MM.1S (cell line): ENCODE results near the gene HOXC10.

Experiments
- DNase-seq: peaks from one replicate; pipeline ENCODE4 v3.0.0-alpha.2; 2015
- H2AFZ ChIP-seq: fragments of 300-600 bp; sonication (generic); 2 replicates; pipeline ENCODE4 v1.6.0; 2016; ENCODE audit warnings: antibody characterized with exemption, low read length
- H3F3A ChIP-seq: fragments of 300-600 bp; sonication (generic); 2 replicates; pipeline ENCODE4 v1.6.1; 2016; ENCODE audit warnings: mild to moderate bottlenecking, antibody characterized with exemption, low read length, moderate library complexity, mixed read lengths; ENCODE audit not compliant: insufficient read depth
- H3K27ac ChIP-seq: fragments of 300-600 bp; sonication (generic); 2 replicates; pipeline ENCODE4 v1.5.1; 2016; ENCODE audit warnings: mild to moderate bottlenecking, low read length
- H3K27me3 ChIP-seq: fragments of 300-600 bp; sonication (generic); replicated peaks from 2 replicates; pipeline ENCODE4 v1.6.0; 2016; ENCODE audit warnings: low read length; ENCODE audit not compliant: insufficient read depth
- H3K36me3 ChIP-seq: fragments of 300-600 bp; sonication (generic); replicated peaks from 2 replicates; pipeline ENCODE4 v1.6.1; 2016; ENCODE audit warnings: mild to moderate bottlenecking, low read length, mixed read lengths; ENCODE audit not compliant: insufficient read depth
- H3K4me1 ChIP-seq: fragments of 300-600 bp; sonication (generic); 2 replicates; pipeline ENCODE4 v1.6.1; 2016; ENCODE audit warnings: low read length, mixed read lengths
- H3K4me2 ChIP-seq: fragments of 300-600 bp; sonication (generic); 2 replicates; pipeline ENCODE4 v1.6.0; 2016; ENCODE audit warnings: low read depth, low read length
- H3K4me3 ChIP-seq: fragments of 300-600 bp; sonication (generic); 2 replicates; pipeline ENCODE4 v1.5.1; 2016; ENCODE audit warnings: low read length, mixed read lengths
- H3K79me2 ChIP-seq: fragments of 300-600 bp; sonication (generic); 2 replicates; pipeline ENCODE4 v1.6.1; 2016; ENCODE audit warnings: mixed run types, low read length, mixed read lengths
- H3K9ac ChIP-seq: fragments of 300-600 bp; sonication (generic); 2 replicates; pipeline ENCODE4 v1.6.1; 2016; ENCODE audit warnings: low read length, mixed read lengths
- H3K9me2 ChIP-seq: fragments of 300-600 bp; sonication (generic); replicated peaks from 2 replicates; pipeline ENCODE4 v1.6.1; 2016; ENCODE audit warnings: mild to moderate bottlenecking, low read length, mixed read lengths; ENCODE audit not compliant: insufficient read depth
- H3K9me3 ChIP-seq: fragments of 300-600 bp; sonication (generic); replicated peaks from 2 replicates; pipeline ENCODE4 v1.6.1; 2016; ENCODE audit warnings: mild to moderate bottlenecking, low read length, mixed read lengths; ENCODE audit not compliant: insufficient read depth
- H4K20me1 ChIP-seq: fragments of 300-600 bp; sonication (generic); 2 replicates; pipeline ENCODE4 v1.6.1; 2016; ENCODE audit warnings: mild to moderate bottlenecking, low read length, moderate library complexity, mixed read lengths; ENCODE audit not compliant: insufficient read depth
- EZH2 ChIP-seq: fragments of 300-600 bp; sonication (generic); optimal IDR thresholded peaks from 2 replicates; pipeline ENCODE3; 2017; ENCODE audit warnings: low read depth, mild to moderate bottlenecking, antibody characterized with exemption, low read length, mixed read lengths
- EZH2phosphoT487 ChIP-seq: fragments of 300-600 bp; sonication (generic); IDR thresholded peaks from 2 replicates; pipeline ENCODE4 v1.6.1; 2018; ENCODE audit warnings: antibody characterized with exemption, low read length
- TF ChIP-seq, protein P1 (sequence below): fragments of 300-600 bp; sonication (generic); IDR thresholded peaks from 2 replicates; pipeline ENCODE4 v1.5.1; 2016; ENCODE audit warnings: antibody characterized with exemption, low read length, mixed read lengths

Gene HOXC10

DNA sequence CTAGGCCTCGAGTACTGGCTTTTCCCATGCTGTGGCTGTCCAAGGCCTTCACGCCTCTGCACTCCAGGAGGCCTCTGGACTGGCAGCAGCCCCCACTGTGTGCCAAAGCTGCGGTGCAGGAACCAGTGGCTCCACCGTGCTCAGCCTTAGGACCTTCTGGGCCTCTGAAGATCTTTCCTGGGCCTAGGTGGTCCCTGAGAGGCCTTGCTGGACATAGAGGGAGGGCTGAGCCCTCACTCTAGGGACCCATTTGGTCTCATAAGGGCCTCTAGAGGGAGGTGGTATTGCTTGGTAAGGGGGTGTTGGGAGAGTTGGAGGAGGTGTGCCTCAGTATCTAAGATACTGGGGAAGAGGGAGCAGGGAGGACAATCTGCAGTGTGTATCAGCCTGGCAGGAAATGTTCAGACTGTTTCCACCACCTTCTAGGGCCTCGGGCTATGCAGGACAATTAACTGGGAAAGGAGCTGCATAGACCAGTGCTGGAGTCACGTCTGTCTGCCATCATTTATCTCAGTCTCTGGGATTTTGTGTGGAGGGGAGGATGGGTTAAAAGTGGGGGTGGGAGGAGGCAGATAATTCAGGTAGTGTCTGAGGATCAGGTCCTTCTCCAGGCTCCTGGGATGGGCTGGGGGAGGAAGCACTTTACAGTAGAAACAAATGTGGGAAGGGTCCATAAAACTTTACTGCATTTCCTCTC is 50.8 kb downstream of the HOXC10 start:
- Histone ChIP-seq H3F3A (no peaks in the 10 kb centered on the region), H3K27ac (no peak overlapping the region)

DNA sequence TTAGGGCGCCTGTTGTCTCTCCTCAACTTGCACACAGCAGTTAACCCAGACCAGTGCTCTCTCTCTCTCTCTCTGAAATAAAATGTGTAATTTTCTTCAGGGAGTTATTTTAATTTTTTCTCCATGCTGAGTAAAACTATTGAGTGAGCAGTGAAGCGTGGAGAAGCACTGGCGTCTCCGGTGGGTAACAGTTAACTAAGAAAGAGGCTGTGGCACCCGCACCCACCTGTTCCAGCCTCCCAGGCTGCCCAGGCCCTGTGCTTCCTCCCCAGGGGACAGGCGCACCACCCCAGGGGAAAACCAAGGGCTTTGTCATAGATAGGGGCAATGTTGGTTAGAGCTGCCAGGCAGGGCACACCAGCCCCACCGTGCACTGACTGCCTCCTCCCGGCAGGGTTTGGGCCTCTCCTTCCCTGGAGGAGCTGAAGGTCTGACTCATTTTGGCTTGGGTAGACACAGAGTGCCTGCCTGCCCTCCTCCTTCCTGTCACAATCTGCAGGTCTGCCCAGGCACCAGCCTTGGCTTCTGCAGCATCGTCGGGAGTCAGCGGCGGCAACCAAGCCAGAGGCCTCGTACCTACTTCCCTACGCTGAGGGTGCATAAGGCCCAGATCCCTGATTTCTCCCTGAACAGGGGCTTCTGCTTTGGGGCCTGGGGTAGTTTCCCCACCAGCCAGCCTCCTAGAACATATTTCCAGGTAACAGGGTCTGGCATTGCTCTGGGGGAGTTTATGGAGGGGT is 51.8 kb downstream of the HOXC10 start:
- Histone ChIP-seq H3K9me2 (no peaks in the 10 kb centered on the region), H3K4me2 (no peak overlapping the region), H3K4me1 (no peaks in the 10 kb centered on the region), H3K36me3 (no peaks in the 10 kb centered on the region), H3F3A (no peaks in the 10 kb centered on the region), H4K20me1 (no peaks in the 10 kb centered on the region), H3K9ac (no peak overlapping the region), H3K9me3 (no peaks in the 10 kb centered on the region), H3K79me2 (no peaks in the 10 kb centered on the region), H3K27ac (no peak overlapping the region), H3K27me3 (peaks cover 96% of the 10 kb centered on the region), H3K4me3 (no peak overlapping the region), H2AFZ (no peak overlapping the region)
- TF ChIP-seq EZH2 (no peak), EZH2phosphoT487 (no peak)
- TF ChIP-seq, protein P1, sequence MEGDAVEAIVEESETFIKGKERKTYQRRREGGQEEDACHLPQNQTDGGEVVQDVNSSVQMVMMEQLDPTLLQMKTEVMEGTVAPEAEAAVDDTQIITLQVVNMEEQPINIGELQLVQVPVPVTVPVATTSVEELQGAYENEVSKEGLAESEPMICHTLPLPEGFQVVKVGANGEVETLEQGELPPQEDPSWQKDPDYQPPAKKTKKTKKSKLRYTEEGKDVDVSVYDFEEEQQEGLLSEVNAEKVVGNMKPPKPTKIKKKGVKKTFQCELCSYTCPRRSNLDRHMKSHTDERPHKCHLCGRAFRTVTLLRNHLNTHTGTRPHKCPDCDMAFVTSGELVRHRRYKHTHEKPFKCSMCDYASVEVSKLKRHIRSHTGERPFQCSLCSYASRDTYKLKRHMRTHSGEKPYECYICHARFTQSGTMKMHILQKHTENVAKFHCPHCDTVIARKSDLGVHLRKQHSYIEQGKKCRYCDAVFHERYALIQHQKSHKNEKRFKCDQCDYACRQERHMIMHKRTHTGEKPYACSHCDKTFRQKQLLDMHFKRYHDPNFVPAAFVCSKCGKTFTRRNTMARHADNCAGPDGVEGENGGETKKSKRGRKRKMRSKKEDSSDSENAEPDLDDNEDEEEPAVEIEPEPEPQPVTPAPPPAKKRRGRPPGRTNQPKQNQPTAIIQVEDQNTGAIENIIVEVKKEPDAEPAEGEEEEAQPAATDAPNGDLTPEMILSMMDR, result no peak
- DNase-seq, result no peak

More for the DNA sequence above, 50.8 kb downstream of the HOXC10 start:
- no peak for DNase-seq
- Histone ChIP-seq H4K20me1 (no peaks in the 10 kb centered on the region), H3K9ac (no peak overlapping the region), H3K4me3 (no peak overlapping the region), H3K4me1 (no peaks in the 10 kb centered on the region), H3K27me3 (peaks cover 98% of the 10 kb centered on the region), H2AFZ (no peak overlapping the region), H3K9me2 (no peaks in the 10 kb centered on the region), H3K79me2 (no peaks in the 10 kb centered on the region), H3K9me3 (no peaks in the 10 kb centered on the region), H3K36me3 (no peaks in the 10 kb centered on the region), H3K4me2 (no peak overlapping the region)
- no peak for TF ChIP-seq EZH2phosphoT487
- TF ChIP-seq EZH2, result no peak
- TF ChIP-seq, protein P1, result no peak

DNA sequence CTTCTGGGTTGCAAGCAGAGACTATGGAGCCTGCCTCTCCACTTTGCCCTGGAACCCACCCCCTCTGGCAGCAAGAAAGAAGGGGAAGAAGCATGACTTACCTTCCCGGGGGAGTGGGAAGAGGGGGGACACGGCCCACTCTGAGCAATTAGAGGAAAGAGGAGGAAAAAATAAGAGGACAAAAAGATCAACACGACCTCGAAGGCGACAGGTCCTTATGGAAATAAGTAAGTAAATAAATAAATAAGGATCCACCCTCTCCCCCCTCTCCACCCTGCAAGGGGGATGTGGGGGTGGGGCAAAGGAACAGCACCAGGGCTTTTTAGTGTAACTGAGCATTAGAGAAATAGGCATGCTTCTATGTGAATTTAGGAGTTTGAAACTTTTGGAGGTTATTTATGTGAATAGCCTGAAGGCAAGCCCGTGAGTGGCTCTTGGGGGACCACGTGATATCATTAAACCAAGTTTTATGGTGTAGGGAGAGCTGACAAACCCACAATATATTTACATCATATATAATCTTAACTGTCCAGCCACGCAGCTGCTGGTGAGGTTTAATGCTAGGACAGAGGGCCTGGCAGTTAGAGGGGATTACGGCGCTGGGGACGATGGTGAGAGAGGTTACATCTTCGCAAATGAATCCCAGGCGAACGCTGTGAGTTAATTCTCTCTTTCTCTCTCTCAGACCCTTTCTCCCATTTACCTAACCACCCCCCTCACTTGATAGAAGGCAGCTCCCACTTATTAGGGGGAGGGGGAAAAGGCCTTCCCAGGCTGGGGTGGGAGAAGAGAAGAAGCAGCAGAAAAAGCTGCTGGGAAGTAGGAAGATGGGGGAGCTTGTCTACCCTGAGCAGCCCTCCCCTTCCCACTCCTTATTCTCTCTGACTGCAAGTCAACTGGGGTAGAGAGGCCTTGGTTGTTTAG is 52.7 kb downstream of the HOXC10 start:
- DNase-seq, result no peak
- H3K4me2 ChIP-seq, result no peak overlapping the region
- no peaks in the 10 kb centered on the region for H3K9me2 ChIP-seq
- no peaks in the 10 kb centered on the region for H3K79me2 ChIP-seq
- peaks cover 88% of the 10 kb centered on the region for H3K27me3 ChIP-seq
- no peak overlapping the region for H2AFZ ChIP-seq
- H3F3A ChIP-seq, result no peaks in the 10 kb centered on the region
- no peaks in the 10 kb centered on the region for H3K4me1 ChIP-seq
- no peak overlapping the region for H3K27ac ChIP-seq
- H3K4me3 ChIP-seq, result no peak overlapping the region
- no peaks in the 10 kb centered on the region for H4K20me1 ChIP-seq
- TF ChIP-seq EZH2phosphoT487 (no peak), EZH2 (no peak)
- TF ChIP-seq, protein P1, result no peak
- H3K9me3 ChIP-seq, result no peaks in the 10 kb centered on the region
- no peaks in the 10 kb centered on the region for H3K36me3 ChIP-seq
- no peak overlapping the region for H3K9ac ChIP-seq
